Aorta (tissue), 5 donors: ENCODE data around the gene SLC15A3. TPM values are rescaled to one million over a fixed set of nuclear protein-coding genes. Genes with fewer than 3 reads are reported as not detected.

ENCODE experiments used
- ATAC-seq: fragments of 200-7000 bp; cut with Tn5 transposase; one replicate; pipeline ENCODE4 v1.9.1; 2022; ENCODE audit warnings: moderate library complexity; ENCODE audit not compliant: low FRiP score
- DNase-seq, 2 donors: peaks; one replicate each; pipeline ENCODE4 v3.0.0-alpha.2; 2020
- H3K27ac ChIP-seq, 2 donors: one replicate each; pipeline ENCODE4 v1.5.1; 2013; ENCODE audit warnings: low read length in 2 of 2, mild to moderate bottlenecking in 2 of 2, moderate library complexity in 2 of 2, control low read depth in 1 of 2, inconsistent platforms in 1 of 2, low read depth in 1 of 2
- H3K27me3 ChIP-seq, 2 donors: one replicate each; pipeline ENCODE4 v1.6.1; 2013; ENCODE audit warnings: control low read depth in 1 of 2, low read length in 1 of 2, mild to moderate bottlenecking in 1 of 2, moderate library complexity in 1 of 2; ENCODE audit not compliant: insufficient read depth in 2 of 2, control insufficient read depth in 1 of 2
- H3K36me3 ChIP-seq, 2 donors: one replicate each; pipeline ENCODE4 v1.6.1; 2013; ENCODE audit warnings: control low read depth in 1 of 2, low read length in 1 of 2, mild to moderate bottlenecking in 1 of 2; ENCODE audit not compliant: insufficient read depth in 2 of 2, control insufficient read depth in 1 of 2
- H3K4me1 ChIP-seq, 2 donors: one replicate each; pipeline ENCODE4 v1.6.1; 2013; ENCODE audit warnings: low read length in 2 of 2, control low read depth in 1 of 2, mild to moderate bottlenecking in 1 of 2, moderate library complexity in 1 of 2; ENCODE audit not compliant: insufficient read depth in 2 of 2, control insufficient read depth in 1 of 2
- H3K4me3 ChIP-seq, 2 donors: one replicate each; pipeline ENCODE4 v1.5.1; 2013; ENCODE audit warnings: low read length in 2 of 2, control low read depth in 1 of 2, mild to moderate bottlenecking in 1 of 2
- H3K9me3 ChIP-seq: one replicate; pipeline ENCODE4 v1.6.1; 2013; ENCODE audit warnings: mild to moderate bottlenecking, low read length; ENCODE audit not compliant: control insufficient read depth
- WGBS, 2 donors: extraction: QIAGEN DNeasy Blood & Tissue Kit; methylation state at CpG; one replicate each; pipeline ENCODE4 v1.1.7; 2013; 5-methylcytosine and 5-hydroxymethylcytosine counted together
- intact Hi-C, 2 donors: fragments of 100-400 bp; cut with DNase I; formaldehyde crosslinking; loops; one replicate each; pipeline versions ENCODE4 v1.14.2 to v1.15.0; 2022
- polyA plus RNA-seq, 2 donors: library from polyadenylated mRNA; stranded (reverse); fragments of 200-250 nt; gene quantifications; one replicate each; pipeline ENCODE4 v1.2.3, GENCODE V29; 2013
- total RNA-seq, 2 donors: library from RNA; stranded (reverse); fragmentation: NEBNext Ultra II Directional; extraction: Animal tissue kit (Norgen Biotek cat#: 25700); gene quantifications; one replicate each; pipeline ENCODE4 v1.2.1, GENCODE V29; 2021
- donor health status: healthy with polysubstance abuse.
- donor health status: Bipolar disorder and iron deficiency.
- donor health status: DM: no; HTN: no; CAD: no.
- donor health status: DM: no; HTN: no; CAD: no.
- donor health status: DM: yes; HTN: yes; CAD: no.

The SLC15A3 gene
- total and polyA plus RNA-seq, 4 donors: 21.2 to 47.8 (median 35.9) TPM

- ATAC-seq: no peak
- Histone ChIP-seq H3K36me3 (no peaks in the 10 kb centered on the region), H3K9me3 (no peaks in the 10 kb centered on the region), H3K27ac (no peak overlapping the region), H3K4me1 (no peaks in the 10 kb centered on the region), H3K27me3 (no peaks in the 10 kb centered on the region), H3K4me3 (no peak overlapping the region)
- peak; percentile 59 to 75 for DNase-seq
- intact Hi-C loops: no loop called here
- WGBS, 2 donors: 90 to 94% methylated on average over 5 of the region's 5 CpGs
These were observed 2.4 kb upstream of the SLC15A3 start for GRCh38 chr11:60954421-60954820.

DNA sequence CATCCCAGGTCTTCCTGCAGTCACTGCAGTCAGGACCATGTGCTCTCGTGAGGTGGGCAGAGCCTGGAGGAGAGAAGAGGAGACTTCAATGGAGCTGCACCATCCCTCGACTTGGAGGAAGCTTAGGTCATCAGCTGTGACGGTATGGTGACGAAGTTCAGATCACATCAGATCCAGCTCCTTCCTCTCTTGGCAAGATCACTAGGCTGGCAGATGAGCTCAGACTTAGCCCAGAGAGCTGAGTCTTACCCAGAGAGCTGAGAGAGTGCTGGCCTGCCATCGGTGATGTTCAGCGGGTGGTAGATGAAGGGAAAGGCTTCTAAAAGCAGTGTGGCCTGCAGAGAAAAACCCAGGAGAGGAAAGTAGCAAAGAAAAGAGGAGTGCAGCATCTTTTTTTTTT, 1.8 kb upstream of the SLC15A3 start:
- DNase-seq: peak; percentile 55 to 73
- H3K4me3 ChIP-seq: no peak overlapping the region
- H3K36me3 ChIP-seq: no peaks in the 10 kb centered on the region
- H3K27me3 ChIP-seq: no peaks in the 10 kb centered on the region
- no peak for ATAC-seq
- intact Hi-C loops: no loop called here
- WGBS, 2 donors: 74 to 77% methylated on average over 6 of the region's 6 CpGs
- H3K9me3 ChIP-seq: no peaks in the 10 kb centered on the region
- H3K27ac ChIP-seq: no peak overlapping the region
- H3K4me1 ChIP-seq: no peaks in the 10 kb centered on the region

- no peak overlapping the region for H3K4me3 ChIP-seq
- no peak for DNase-seq
- H3K4me1 ChIP-seq: no peaks in the 10 kb centered on the region
- H3K9me3 ChIP-seq: no peaks in the 10 kb centered on the region
- peak overlapping the region in 1 of 2 donors; percentile 45 for H3K27ac ChIP-seq
- no peaks in the 10 kb centered on the region for H3K27me3 ChIP-seq
- 48 to 53% methylated on average over 3 of the region's 3 CpGs for WGBS, 2 donors
- H3K36me3 ChIP-seq: no peaks in the 10 kb centered on the region
- ATAC-seq: no peak
- intact Hi-C loops: no loop called here
These were observed 780 bp upstream of the SLC15A3 start for GRCh38 chr11:60952742-60953170.

- H3K4me1 ChIP-seq: no peaks in the 10 kb centered on the region
- DNase-seq: no peak
These were observed 421 bp downstream of the SLC15A3 start for GRCh38 chr11:60951606-60951903.

DNA sequence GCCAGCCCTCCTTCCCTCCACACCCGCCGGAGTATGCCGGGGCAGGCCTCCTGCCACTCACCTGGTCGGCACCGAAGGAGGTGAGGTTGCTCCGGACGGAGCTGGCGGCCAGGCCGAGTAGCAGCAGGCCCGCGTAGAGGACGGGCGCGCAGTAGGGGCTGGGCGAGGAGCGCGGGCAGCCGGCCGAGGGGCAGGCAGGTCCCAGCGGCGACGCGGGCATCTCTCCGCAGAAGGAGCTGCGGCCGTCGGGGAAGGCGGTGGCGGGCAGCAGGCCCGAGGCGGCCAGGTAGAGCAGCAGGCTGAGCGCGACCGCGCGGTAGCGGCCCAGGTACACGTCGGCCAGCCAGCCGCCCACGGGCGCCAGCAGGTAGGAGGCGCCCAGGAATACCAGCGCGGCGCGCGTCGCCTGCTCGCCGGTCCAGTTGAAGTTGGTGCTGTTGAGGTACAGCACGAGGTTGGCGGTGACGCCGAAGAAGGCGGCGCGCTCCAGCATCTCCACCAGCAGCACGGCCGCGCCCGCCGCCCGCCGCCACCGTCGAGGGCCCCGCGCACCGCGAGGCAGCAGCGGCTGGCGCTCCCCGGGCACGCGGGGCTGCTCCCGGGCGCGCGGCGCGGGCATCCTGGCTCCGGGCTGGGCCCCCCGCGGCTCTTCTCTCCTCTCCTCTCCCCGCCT, 907 bp downstream of the SLC15A3 start:
- intact Hi-C loops: no loop called here
- no peaks in the 10 kb centered on the region for H3K27me3 ChIP-seq
- peak; percentile 30 for ATAC-seq
- no peak overlapping the region for H3K27ac ChIP-seq
- no peaks in the 10 kb centered on the region for H3K36me3 ChIP-seq
- H3K9me3 ChIP-seq: no peaks in the 10 kb centered on the region
- DNase-seq: peak; percentile 69 to 78
- WGBS, 2 donors: 15 to 16% methylated on average over 73 to 86 of the region's 86 CpGs
- H3K4me1 ChIP-seq: no peaks in the 10 kb centered on the region
- peak overlapping the region; percentile 2 to 72 for H3K4me3 ChIP-seq

More at GRCh38 chr11:60951606-60951903, 421 bp downstream of the SLC15A3 start:
- intact Hi-C loops: no loop called here
- peak; percentile 34 for ATAC-seq
- peak overlapping the region in 1 of 2 donors; percentile 60 for H3K27ac ChIP-seq
- no peaks in the 10 kb centered on the region for H3K9me3 ChIP-seq
- no peaks in the 10 kb centered on the region for H3K36me3 ChIP-seq
- peak overlapping the region; percentile 40 to 72 for H3K4me3 ChIP-seq
- H3K27me3 ChIP-seq: no peaks in the 10 kb centered on the region
- WGBS, 2 donors: 5 to 8% methylated on average over 5 to 8 of the region's 8 CpGs

GRCh38 chr11:60950024-60950423, 2.0 kb downstream of the SLC15A3 start:
- DNase-seq (peak; percentile 41 to 58), ATAC-seq (no peak)
- no peak overlapping the region for H3K4me3 ChIP-seq
- no peak overlapping the region for H3K27ac ChIP-seq
- no peaks in the 10 kb centered on the region for H3K4me1 ChIP-seq
- intact Hi-C loops: no loop called here
- 87 to 93% methylated on average over 6 of the region's 6 CpGs for WGBS, 2 donors
- H3K27me3 ChIP-seq: no peaks in the 10 kb centered on the region
- no peaks in the 10 kb centered on the region for H3K36me3 ChIP-seq
- H3K9me3 ChIP-seq: no peaks in the 10 kb centered on the region

GRCh38 chr11:60948250-60948649, 3.7 kb downstream of the SLC15A3 start:
- H3K4me1 ChIP-seq: no peaks in the 10 kb centered on the region
- intact Hi-C loops: loop anchor here in 1 of 2 donors (5.0 kb wide), 1 partner anchor 36 kb away; the partner anchor contains the start of gene TMEM109
- H3K27me3 ChIP-seq: no peaks in the 10 kb centered on the region
- ATAC-seq (no peak), DNase-seq (peak in 1 of 2 donors; percentile 9)
- no peak overlapping the region for H3K4me3 ChIP-seq
- H3K36me3 ChIP-seq: no peaks in the 10 kb centered on the region
- H3K27ac ChIP-seq: no peak overlapping the region
- WGBS, 2 donors: 82 to 89% methylated on average over 5 of the region's 5 CpGs
- no peaks in the 10 kb centered on the region for H3K9me3 ChIP-seq

- intact Hi-C loops: loop anchor here in 1 of 2 donors (5.0 kb wide), 1 partner anchor 35 kb away; the partner anchor contains the start of gene TMEM109
- ATAC-seq (no peak), DNase-seq (peak; percentile 44 to 47)
- H3K27me3 ChIP-seq: no peaks in the 10 kb centered on the region
- WGBS, 2 donors: 50 to 51% methylated on average over 2 of the region's 2 CpGs
- no peaks in the 10 kb centered on the region for H3K36me3 ChIP-seq
- no peak overlapping the region for H3K27ac ChIP-seq
- no peaks in the 10 kb centered on the region for H3K9me3 ChIP-seq
- H3K4me1 ChIP-seq: no peaks in the 10 kb centered on the region
- H3K4me3 ChIP-seq: no peak overlapping the region
These were observed 4.3 kb downstream of the SLC15A3 start for GRCh38 chr11:60947700-60948099.

DNA sequence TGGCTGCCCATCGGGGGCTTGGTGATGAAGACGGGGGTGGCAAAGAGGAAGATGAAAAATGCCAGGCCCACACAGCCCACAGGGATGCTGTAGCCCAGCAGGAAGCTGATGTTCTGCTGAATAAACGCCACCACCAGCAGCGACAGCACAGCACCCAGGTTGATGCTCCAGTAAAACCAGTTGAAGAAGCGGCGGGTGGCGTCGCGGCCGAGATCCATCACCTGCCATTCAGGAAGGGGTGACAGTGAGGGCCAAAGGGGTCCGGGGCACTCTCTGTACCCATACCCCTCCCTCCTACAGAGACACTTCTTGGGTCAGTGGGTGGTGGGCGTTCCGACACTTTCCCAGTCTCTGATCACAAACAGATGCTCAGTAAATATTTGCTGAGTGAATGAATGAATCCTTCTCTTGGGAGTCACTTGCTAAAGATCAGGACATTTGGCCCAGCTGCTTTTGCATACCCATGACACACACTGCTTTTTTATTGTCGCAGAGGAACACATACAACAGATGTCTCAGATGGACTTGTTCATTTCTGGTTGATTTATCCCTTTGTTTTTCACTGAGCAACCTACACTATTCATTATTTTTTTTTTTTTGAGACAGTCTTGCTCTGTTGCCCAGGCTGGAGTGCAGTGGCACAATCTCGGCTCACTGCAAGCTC, 5.2 kb downstream of the SLC15A3 start:
- 85 to 88% methylated on average over 15 of the region's 15 CpGs for whole genome bisulfite sequencing, 2 donors
- no peak overlapping the region for H3K4me3 ChIP-seq
- DNase-seq (peak; percentile 40 to 73), ATAC-seq (no peak)
- no peaks in the 10 kb centered on the region for H3K27me3 ChIP-seq
- H3K4me1 ChIP-seq: no peaks in the 10 kb centered on the region
- H3K27ac ChIP-seq: no peak overlapping the region
- intact Hi-C loops: loop anchor here in 1 of 2 donors (5.0 kb wide), 1 partner anchor 34 kb away; the partner anchor contains the start of gene TMEM109
- H3K9me3 ChIP-seq: no peaks in the 10 kb centered on the region
- H3K36me3 ChIP-seq: no peaks in the 10 kb centered on the region
